LNCaP clone FGC (cell line): ENCODE data around the gene PTPRT.

Experiments used
- DNase-seq: peaks from one replicate; pipeline ENCODE4 v3.0.0-alpha.2; 2011; ENCODE audit warnings: low read depth
- H3K4me3 ChIP-seq: 2 replicates; pipeline ENCODE4 v1.5.1; 2011; ENCODE audit warnings: mild to moderate bottlenecking, low read depth, low read length, control low read depth
- TF ChIP-seq, protein P1 (sequence below): IDR thresholded peaks from 2 replicates; pipeline ENCODE4 v1.5.1; 2012; ENCODE audit warnings: mild to moderate bottlenecking; ENCODE audit not compliant: control insufficient read depth, insufficient read depth; ENCODE audit errors: extremely low read depth

Gene PTPRT

DNA sequence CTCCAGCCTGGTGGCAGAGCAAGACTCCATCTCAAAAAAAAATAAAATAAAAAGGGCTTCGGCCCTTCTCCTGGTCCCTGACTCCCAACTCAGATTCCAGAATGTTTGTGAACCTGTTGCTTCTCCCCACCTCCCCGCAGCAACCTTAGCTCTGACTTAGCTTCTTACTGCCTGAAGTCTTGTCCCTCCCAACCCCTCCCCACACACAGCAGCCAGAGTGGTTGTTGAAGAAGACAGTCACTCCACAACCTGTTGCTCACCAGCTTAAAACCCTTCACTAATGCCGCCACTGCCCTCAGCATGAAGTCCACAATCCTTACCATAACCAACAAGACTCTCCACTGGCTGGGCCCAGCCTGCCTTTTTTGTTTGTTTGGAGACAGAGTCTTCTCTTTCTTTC, 6.5 kb upstream of the PTPRT start:
- no peak overlapping the region for H3K4me3 ChIP-seq
- TF ChIP-seq, protein P1, sequence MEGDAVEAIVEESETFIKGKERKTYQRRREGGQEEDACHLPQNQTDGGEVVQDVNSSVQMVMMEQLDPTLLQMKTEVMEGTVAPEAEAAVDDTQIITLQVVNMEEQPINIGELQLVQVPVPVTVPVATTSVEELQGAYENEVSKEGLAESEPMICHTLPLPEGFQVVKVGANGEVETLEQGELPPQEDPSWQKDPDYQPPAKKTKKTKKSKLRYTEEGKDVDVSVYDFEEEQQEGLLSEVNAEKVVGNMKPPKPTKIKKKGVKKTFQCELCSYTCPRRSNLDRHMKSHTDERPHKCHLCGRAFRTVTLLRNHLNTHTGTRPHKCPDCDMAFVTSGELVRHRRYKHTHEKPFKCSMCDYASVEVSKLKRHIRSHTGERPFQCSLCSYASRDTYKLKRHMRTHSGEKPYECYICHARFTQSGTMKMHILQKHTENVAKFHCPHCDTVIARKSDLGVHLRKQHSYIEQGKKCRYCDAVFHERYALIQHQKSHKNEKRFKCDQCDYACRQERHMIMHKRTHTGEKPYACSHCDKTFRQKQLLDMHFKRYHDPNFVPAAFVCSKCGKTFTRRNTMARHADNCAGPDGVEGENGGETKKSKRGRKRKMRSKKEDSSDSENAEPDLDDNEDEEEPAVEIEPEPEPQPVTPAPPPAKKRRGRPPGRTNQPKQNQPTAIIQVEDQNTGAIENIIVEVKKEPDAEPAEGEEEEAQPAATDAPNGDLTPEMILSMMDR, result no peak
- DNase-seq, result no peak

DNA sequence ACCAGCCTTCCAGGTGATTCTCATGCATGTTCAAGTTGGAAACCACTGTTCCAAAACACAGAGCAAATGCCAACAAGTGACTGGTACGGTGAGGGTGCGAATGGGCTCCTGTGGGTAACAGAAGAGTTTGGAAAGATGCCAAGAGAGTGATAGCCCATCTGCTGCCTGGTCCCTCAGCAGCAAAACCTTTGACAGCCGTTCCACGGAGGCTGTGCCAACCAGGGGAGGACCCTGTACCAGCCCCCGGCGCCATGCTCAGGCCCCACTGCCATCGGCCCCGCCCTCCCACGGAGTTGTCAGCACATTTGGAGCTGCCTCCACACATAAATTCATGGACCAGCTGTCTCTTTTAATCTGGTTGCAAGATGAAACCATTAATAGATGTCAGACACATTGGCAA, 4.4 kb upstream of the PTPRT start:
- TF ChIP-seq, protein P1, result no peak
- no peak overlapping the region for H3K4me3 ChIP-seq
- DNase-seq, result no peak

GRCh38 chr20:43193443-43193842, 3.7 kb upstream of the PTPRT start:
- TF ChIP-seq, protein P1, result no peak
- DNase-seq, result no peak
- H3K4me3 ChIP-seq, result no peak overlapping the region

DNA sequence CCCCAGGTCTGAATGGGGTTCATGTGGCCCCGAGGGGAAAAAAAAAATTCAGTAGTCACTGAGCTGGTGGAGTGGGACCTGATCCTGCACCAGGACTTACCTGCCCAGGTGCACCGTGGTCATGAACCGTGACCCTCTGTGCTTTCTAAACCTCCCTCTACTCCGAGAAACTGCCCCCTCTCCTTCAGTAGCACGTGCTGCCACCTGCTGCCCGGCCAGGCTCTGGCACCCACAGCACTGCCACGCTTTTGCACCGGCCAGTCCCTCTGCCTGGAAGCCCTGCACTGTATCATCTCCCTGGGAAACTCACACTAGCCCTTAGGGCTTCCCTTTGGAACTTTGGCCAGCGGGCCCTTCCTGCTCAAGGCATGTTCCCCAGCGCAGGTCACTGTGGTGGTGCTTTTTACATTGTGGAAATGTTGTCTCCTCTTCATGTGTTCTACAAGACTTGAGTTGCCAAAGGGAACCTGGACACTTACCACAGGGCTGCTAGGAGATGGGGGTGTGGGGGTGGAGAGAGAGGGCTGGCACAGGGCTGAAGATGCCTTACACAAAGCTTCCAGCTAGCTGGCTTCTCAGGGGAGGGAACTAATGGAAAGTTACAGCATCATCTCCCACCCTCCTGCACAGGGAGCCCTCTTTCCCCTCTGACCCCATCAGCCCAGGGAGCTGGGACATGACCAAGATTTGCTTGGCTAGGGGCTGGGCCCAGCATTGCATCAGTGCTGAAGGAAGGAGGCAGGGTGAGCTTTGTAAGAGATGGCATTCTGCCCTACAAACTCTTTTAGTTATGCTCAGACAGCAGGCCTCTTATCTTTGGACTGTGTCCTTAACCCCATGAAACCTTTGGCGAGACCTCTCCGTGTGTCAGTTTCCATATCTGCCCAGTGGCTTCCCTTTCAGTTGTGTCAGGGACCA, 2.5 kb upstream of the PTPRT start:
- DNase-seq, result no peak
- TF ChIP-seq, protein P1, result peak; percentile 90
- H3K4me3 ChIP-seq, result no peak overlapping the region

- TF ChIP-seq, protein P1, result no peak
- no peak overlapping the region for H3K4me3 ChIP-seq
- no peak for DNase-seq
These were observed 1.4 kb upstream of the PTPRT start for GRCh38 chr20:43191143-43191542.

DNA sequence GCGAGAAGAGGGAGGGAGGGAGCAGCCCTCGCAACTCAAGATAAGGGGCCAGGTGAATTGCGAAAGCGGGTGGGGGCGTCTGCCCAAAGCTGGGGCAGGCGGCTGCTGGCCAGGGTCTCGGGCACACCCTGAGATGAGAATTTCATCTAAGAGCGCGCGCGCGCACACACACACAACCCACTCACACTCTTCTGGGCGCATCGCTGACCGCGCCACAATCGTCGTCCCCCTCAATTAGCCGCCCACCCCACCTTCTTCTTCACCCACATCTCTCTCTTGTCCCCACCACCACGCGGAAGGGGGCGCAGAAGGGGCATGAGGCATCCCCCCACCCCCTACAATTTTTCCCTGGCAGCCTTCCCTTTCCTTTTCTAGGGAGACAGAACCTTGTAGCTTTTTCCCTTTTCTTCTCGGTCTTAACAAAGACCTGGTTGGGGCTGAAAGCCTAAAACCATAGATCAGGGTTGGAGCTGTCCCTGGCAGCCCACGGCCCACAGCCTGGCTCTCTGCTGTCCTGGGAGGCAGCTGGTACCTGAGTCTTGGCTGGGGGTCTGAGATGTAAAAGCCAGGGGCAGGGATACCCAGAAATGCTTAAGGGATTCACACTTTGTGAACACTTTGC, 737 bp upstream of the PTPRT start:
- TF ChIP-seq, protein P1, result no peak
- H3K4me3 ChIP-seq, result no peak overlapping the region
- DNase-seq, result no peak
